Neural cell (in vitro differentiated cells): Measurements from ENCODE around the gene CNTD1. TPM values are rescaled to one million over a fixed set of nuclear protein-coding genes. Genes with fewer than 3 reads are reported as not detected.
A peak's percentile ranks its signal among the peaks of the same experiment; 100 is the strongest.

Experiments
- H2AFZ ChIP-seq: fragments of 200-600, 300-800 bp; sonication (generic), shearing (Covaris generic); 2 replicates; pipeline ENCODE4 v1.6.0; 2014; ENCODE audit warnings: low read depth, mild to moderate bottlenecking, antibody characterized with exemption, low read length, moderate library complexity
- H3F3A ChIP-seq: fragments of 200-600 bp; shearing (Covaris generic); 2 replicates; pipeline ENCODE4 v1.6.1; 2016; ENCODE audit warnings: mild to moderate bottlenecking, moderate library complexity, mixed read lengths, antibody characterized with exemption, low read length; ENCODE audit not compliant: insufficient read depth, poor library complexity, severe bottlenecking
- H3K27ac ChIP-seq: fragments of 200-600, 300-800 bp; sonication (generic), shearing (Covaris generic); 2 replicates; pipeline ENCODE4 v1.5.1; 2014; ENCODE audit warnings: mild to moderate bottlenecking, low read length, moderate library complexity
- H3K27me3 ChIP-seq: fragments of 300-800, 200-600 bp; sonication (generic), shearing (Covaris generic); 2 replicates; pipeline ENCODE4 v1.6.0; 2014; ENCODE audit warnings: mild to moderate bottlenecking, low read depth, low read length, moderate library complexity; ENCODE audit not compliant: insufficient read depth
- H3K36me3 ChIP-seq: fragments of 300-800, 200-600 bp; sonication (generic), shearing (Covaris generic); 2 replicates; pipeline ENCODE4 v1.5.1; 2014; ENCODE audit warnings: mild to moderate bottlenecking, antibody characterized with exemption, low read length, moderate library complexity; ENCODE audit not compliant: insufficient read depth
- H3K4me2 ChIP-seq: fragments of 300-800, 200-600 bp; sonication (generic), shearing (Covaris generic); 2 replicates; pipeline ENCODE4 v1.6.0; 2014; ENCODE audit warnings: mild to moderate bottlenecking, low read length
- H3K4me3 ChIP-seq: fragments of 300-800, 200-600 bp; sonication (generic), shearing (Covaris generic); 2 replicates; pipeline ENCODE4 v1.5.1; 2014; ENCODE audit warnings: mild to moderate bottlenecking, low read length, moderate library complexity
- H3K79me2 ChIP-seq: fragments of 200-600 bp; shearing (Covaris generic); replicated peaks from 2 replicates; pipeline ENCODE4 v1.6.0; 2014; ENCODE audit warnings: mild to moderate bottlenecking, low read length, moderate library complexity; ENCODE audit not compliant: insufficient read depth
- H3K9ac ChIP-seq: fragments of 300-800, 200-600 bp; sonication (generic), shearing (Covaris generic); 2 replicates; pipeline ENCODE4 v1.6.1; 2016; ENCODE audit warnings: mild to moderate bottlenecking, low read length, mixed read lengths
- H3K9me2 ChIP-seq: fragments of 200-600 bp; shearing (Covaris generic); 2 replicates; pipeline ENCODE4 v1.6.1; 2016; ENCODE audit warnings: mild to moderate bottlenecking, low read length, mixed read lengths; ENCODE audit not compliant: insufficient read depth
- H3K9me3 ChIP-seq: fragments of 200-600, 300-800 bp; sonication (generic), shearing (Covaris generic); 2 replicates; pipeline ENCODE4 v1.6.1; 2016; ENCODE audit warnings: mild to moderate bottlenecking, mixed run types, low read length, moderate library complexity, mixed read lengths
- H4K20me1 ChIP-seq: fragments of 200-600 bp; shearing (Covaris generic); 2 replicates; pipeline ENCODE4 v1.6.1; 2016; ENCODE audit warnings: mild to moderate bottlenecking, mixed run types; ENCODE audit not compliant: insufficient read depth
- CTCF ChIP-seq: fragments of 450-650 bp; IDR thresholded peaks from 2 replicates; pipeline ENCODE4 v1.5.1; 2014; ENCODE audit warnings: antibody characterized with exemption, mild to moderate bottlenecking, moderate library complexity; ENCODE audit not compliant: poor library complexity, severe bottlenecking
- EP300 ChIP-seq: fragments of 450-650 bp; conservative IDR thresholded peaks from 2 replicates; pipeline ENCODE4 v1.6.1; 2014; ENCODE audit warnings: antibody characterized with exemption, mild to moderate bottlenecking, moderate library complexity; ENCODE audit not compliant: poor library complexity, severe bottlenecking
- EZH2 ChIP-seq: fragments of 200-600, 300-800 bp; shearing (Covaris generic), sonication (generic); IDR thresholded peaks from 2 replicates; pipeline ENCODE4 v1.6.1; 2014; ENCODE audit warnings: antibody characterized with exemption, low read length, borderline replicate concordance, mild to moderate bottlenecking; ENCODE audit not compliant: insufficient read depth, poor library complexity, severe bottlenecking
- MXI1 ChIP-seq: fragments of 450-650 bp; conservative IDR thresholded peaks from 2 replicates; pipeline ENCODE4 v1.6.1; 2014; ENCODE audit warnings: antibody characterized with exemption, mild to moderate bottlenecking; ENCODE audit not compliant: poor library complexity, severe bottlenecking
- POLR2AphosphoS5 ChIP-seq: IDR thresholded peaks from 2 replicates; pipeline ENCODE4 v1.6.1; 2012
- RAD21 ChIP-seq: fragments of 450-650 bp; conservative IDR thresholded peaks from 2 replicates; pipeline ENCODE4 v1.6.1; 2014; ENCODE audit warnings: antibody characterized with exemption, mild to moderate bottlenecking, moderate library complexity
- REST ChIP-seq: IDR thresholded peaks from 2 replicates; pipeline ENCODE4 v1.6.1; 2012; ENCODE audit warnings: borderline replicate concordance
- SMC3 ChIP-seq: fragments of 450-650 bp; conservative IDR thresholded peaks from 2 replicates; pipeline ENCODE4 v1.6.1; 2014; ENCODE audit warnings: antibody characterized with exemption, mild to moderate bottlenecking, moderate library complexity; ENCODE audit not compliant: poor library complexity
- TAF1 ChIP-seq: IDR thresholded peaks from 2 replicates; pipeline ENCODE4 v1.6.1; 2012; ENCODE audit warnings: low read depth
- polyA plus RNA-seq: library from polyadenylated mRNA; depleted of rRNA; stranded (reverse); fragments of >200 nt; gene quantifications from 2 replicates; pipeline ENCODE4 v1.2.3, GENCODE V29; 2014

CNTD1 gene
- polyA plus RNA-seq, 1 donor from 2014 or later = 0.21 TPM

GRCh38 chr17:42761638-42762037 is 37.0 kb upstream of the CNTD1 start:
- Histone ChIP-seq H3K9me2 (no peaks in the 10 kb centered on the region), H3K36me3 (no peaks in the 10 kb centered on the region), H3K9ac (peak overlapping the region; percentile 49), H3K79me2 (no peaks in the 10 kb centered on the region), H3K27me3 (peaks cover 29% of the 10 kb centered on the region), H3K27ac (no peak overlapping the region), H3K9me3 (no peaks in the 10 kb centered on the region), H3F3A (no peaks in the 10 kb centered on the region), H3K4me2 (no peak overlapping the region), H2AFZ (no peak overlapping the region), H4K20me1 (no peaks in the 10 kb centered on the region), H3K4me3 (peak overlapping the region; percentile 61)
- no peak for TF ChIP-seq MXI1
- TF ChIP-seq CTCF = no peak
- no peak for TF ChIP-seq TAF1
- no peak for TF ChIP-seq REST
- no peak for TF ChIP-seq RAD21
- no peak for TF ChIP-seq EZH2
- TF ChIP-seq EP300 = no peak
- no peak for TF ChIP-seq SMC3
- no peak for TF ChIP-seq POLR2AphosphoS5

GRCh38 chr17:42766124-42766523 is 32.5 kb upstream of the CNTD1 start:
- Histone ChIP-seq H3K9me3 (no peaks in the 10 kb centered on the region), H3K4me3 (no peak overlapping the region), H4K20me1 (no peaks in the 10 kb centered on the region), H3K79me2 (no peaks in the 10 kb centered on the region), H3K27ac (no peak overlapping the region), H2AFZ (no peak overlapping the region), H3F3A (no peaks in the 10 kb centered on the region), H3K9ac (no peak overlapping the region), H3K4me2 (no peak overlapping the region), H3K36me3 (no peaks in the 10 kb centered on the region), H3K9me2 (no peaks in the 10 kb centered on the region), H3K27me3 (peaks cover 11% of the 10 kb centered on the region)
- TF ChIP-seq RAD21 = no peak
- no peak for TF ChIP-seq POLR2AphosphoS5
- no peak for TF ChIP-seq MXI1
- TF ChIP-seq REST = no peak
- no peak for TF ChIP-seq EZH2
- no peak for TF ChIP-seq TAF1
- no peak for TF ChIP-seq EP300
- TF ChIP-seq SMC3 = no peak
- TF ChIP-seq CTCF = no peak
